Ishikawa (cell line): Measurements from ENCODE around the gene RYR1.

Source experiments
- CREB1 ChIP-seq: IDR thresholded peaks from 2 replicates; pipeline ENCODE4 v1.6.1; 2012; ENCODE audit warnings: low read depth
- EP300 ChIP-seq: IDR thresholded peaks from 2 replicates; pipeline ENCODE4 v1.6.1; 2012; ENCODE audit warnings: borderline replicate concordance
- FOXM1 ChIP-seq: IDR thresholded peaks from 2 replicates; pipeline ENCODE4 v1.6.1; 2012; ENCODE audit warnings: low read depth, borderline replicate concordance
- NFIC ChIP-seq: IDR thresholded peaks from 2 replicates; pipeline ENCODE4 v1.6.1; 2012
- TCF12 ChIP-seq: IDR thresholded peaks from 2 replicates; pipeline ENCODE4 v1.6.1; 2012; ENCODE audit warnings: low read depth
- TEAD4 ChIP-seq: IDR thresholded peaks from 2 replicates; pipeline ENCODE4 v1.6.1; 2012
- YY1 ChIP-seq: IDR thresholded peaks from 2 replicates; pipeline ENCODE4 v1.6.1; 2012; ENCODE audit warnings: low read depth
- TF ChIP-seq, protein P1 (sequence below): IDR thresholded peaks from 2 replicates; pipeline ENCODE4 v1.6.1; 2012

DNA sequence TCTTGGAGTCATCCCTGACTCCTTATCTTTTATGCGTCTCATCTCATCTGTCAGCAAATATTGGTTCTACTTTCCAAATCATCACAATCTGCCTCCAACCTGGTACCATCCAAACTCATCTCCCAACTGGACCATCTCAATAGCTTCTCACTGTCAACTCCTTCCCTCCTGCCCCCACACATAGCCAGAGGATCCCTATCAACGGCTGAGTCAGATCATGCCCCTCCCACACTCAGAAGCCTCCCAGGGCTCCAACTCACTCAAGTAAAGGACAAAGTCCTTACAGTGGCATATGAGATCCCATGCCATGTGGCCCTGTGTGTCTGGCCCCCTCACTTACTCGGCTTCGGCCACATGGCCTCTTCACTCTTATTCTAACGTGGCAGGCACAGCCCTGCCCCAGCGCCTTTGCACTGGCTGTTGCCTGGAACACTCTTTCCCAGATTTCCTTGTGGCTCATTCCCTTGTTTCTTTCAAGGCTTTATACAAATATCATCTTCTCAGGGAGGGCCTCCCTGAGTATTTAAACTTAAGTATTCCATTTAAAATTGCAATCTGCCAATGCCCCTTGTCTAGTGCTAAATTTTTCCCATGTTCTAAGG is 40.7 kb upstream of the RYR1 start:
- TF ChIP-seq, protein P1, sequence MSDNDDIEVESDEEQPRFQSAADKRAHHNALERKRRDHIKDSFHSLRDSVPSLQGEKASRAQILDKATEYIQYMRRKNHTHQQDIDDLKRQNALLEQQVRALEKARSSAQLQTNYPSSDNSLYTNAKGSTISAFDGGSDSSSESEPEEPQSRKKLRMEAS = no peak
- TF ChIP-seq NFIC (no peak), YY1 (no peak), TCF12 (no peak), FOXM1 (no peak), CREB1 (no peak), TEAD4 (no peak), EP300 (no peak)
